ENCODE measurements around the gene PALS1. TPM values are rescaled to one million over a fixed set of nuclear protein-coding genes. Genes with fewer than 3 reads are reported as not detected.

PALS1 gene
- total and polyA plus RNA-seq, 2 of the 8 experiments (the other 6 are each of a cell fraction or from before 2014, with no cell fraction given) = 6.7 to 25.1 TPM

GRCh38 chr14:67228325-67228984 lies 12.8 kb upstream of the PALS1 start:
- H2AK5ac ChIP-seq (ENCODE audit: low read depth, low read length) = no peak overlapping the region
- H2BK15ac ChIP-seq (ENCODE audit: low read length) = no peak overlapping the region
- H4K8ac ChIP-seq (ENCODE audit: extremely low read depth, insufficient read depth, low read length) = no peak overlapping the region
- FAIRE-seq = no peak
- H3K9ac ChIP-seq (replicated peaks in 1 of 4; ENCODE audit: extremely low read depth in 1 of 4, low read depth in 3 of 4, low read length in 3 of 4) = no peak overlapping the region
- no peak overlapping the region for H3K18ac ChIP-seq (ENCODE audit: extremely low read depth, low read length)
- H4K20me1 ChIP-seq (replicated peaks in 1 of 2; ENCODE audit: control insufficient read depth in 1 of 2, insufficient read depth in 2 of 2, low read length in 2 of 2) = no peaks in the 10 kb centered on the region
- H3K4me3 ChIP-seq (ENCODE audit: extremely low read depth in 1 of 4, insufficient read depth in 2 of 4, low read depth in 3 of 4, low read length in 4 of 4) = no peak overlapping the region
- H2BK5ac ChIP-seq (ENCODE audit: low read depth, low read length) = no peak overlapping the region
- H4K91ac ChIP-seq (replicated peaks; ENCODE audit: insufficient read length, low read length) = no peak overlapping the region
- no peaks in the 10 kb centered on the region for H3K36me3 ChIP-seq (ENCODE audit: control insufficient read depth in 2 of 4, insufficient read depth in 4 of 4, low read length in 3 of 4)
- DNase-seq (ENCODE audit: low read depth in 1 of 2, low spot score in 2 of 2) = no peak
- H3K4me2 ChIP-seq (ENCODE audit: insufficient read depth in 1 of 2, low read depth in 2 of 2, low read length in 2 of 2) = no peak overlapping the region
- H4K5ac ChIP-seq (ENCODE audit: insufficient read length, low read depth, low read length) = no peak overlapping the region
- no peak overlapping the region for H2AFZ ChIP-seq (ENCODE audit: low read length)
- H3K79me2 ChIP-seq (ENCODE audit: control insufficient read depth in 1 of 2, insufficient read depth in 2 of 2, low read length in 2 of 2) = no peaks in the 10 kb centered on the region
- no peaks in the 10 kb centered on the region for H3K9me3 ChIP-seq (ENCODE audit: insufficient read depth in 2 of 2, low read depth in 1 of 2, low read length in 1 of 2)
- H3K79me1 ChIP-seq (ENCODE audit: low read depth, low read length) = no peaks in the 10 kb centered on the region
- no peak overlapping the region for H3K14ac ChIP-seq (ENCODE audit: insufficient read length)
- no peak overlapping the region for H2BK120ac ChIP-seq (replicated peaks; ENCODE audit: low read depth, low read length)
- no peaks in the 10 kb centered on the region for H3K4me1 ChIP-seq (replicated peaks in 1 of 4; ENCODE audit: control insufficient read depth in 3 of 4, insufficient read depth in 4 of 4, low read length in 3 of 4)
- WGBS, 2 experiments (ENCODE audit: extremely low coverage in 1 of 2, insufficient coverage in 1 of 2, insufficient read length in 1 of 2, insufficient replicate concordance in 2 of 2, low coverage in 1 of 2, low lambda C conversion rate in 2 of 2, missing lambda C conversion rate in 1 of 2) = 87% methylated on average over 3 of the region's 3 CpGs; no CpG with 5 or more reads in 1 of the 2 experiments
- no peak for TF ChIP-seq EP300 (IDR thresholded peaks at IDR 0.05; ENCODE audit: borderline replicate concordance in 1 of 2, low read depth in 2 of 2, low read length in 2 of 2)
- no peak for TF ChIP-seq BRCA1 (IDR thresholded peaks at IDR 0.05; ENCODE audit: low read depth, low read length)
- no peak for TF ChIP-seq GABPA (IDR thresholded peaks at IDR 0.05; ENCODE audit: borderline replicate concordance, insufficient read depth, low read length)
- no peak for TF ChIP-seq MAX (IDR thresholded peaks at IDR 0.05)
- no peak for TF ChIP-seq HDAC2 (IDR thresholded peaks at IDR 0.05; ENCODE audit: borderline replicate concordance in 1 of 2, low read depth in 2 of 2, low read length in 2 of 2)
- TF ChIP-seq E2F6 (IDR thresholded peaks at IDR 0.05) = no peak
- no peak for TF ChIP-seq TEAD4 (IDR thresholded peaks at IDR 0.05; ENCODE audit: low read depth, low read length)
- no peak for TF ChIP-seq GTF2F1 (IDR thresholded peaks at IDR 0.05; ENCODE audit: borderline replicate concordance, low read depth, low read length)
- no peak for TF ChIP-seq KDM5A (IDR thresholded peaks at IDR 0.05; ENCODE audit: low read length)
- no peak for TF ChIP-seq CHD2 (IDR thresholded peaks at IDR 0.05; ENCODE audit: low read length)
- CTCF ChIA-PET (ENCODE audit: partially characterized antibody) = interaction anchor here (0.6 to 1.4 kb wide), 3 partner anchors 9 to 108 kb away, joined by 3 to 4 read pairs (median 3); no protein-coding TSS in a partner anchor
- no peaks in the 10 kb centered on the region for H3K23me2 ChIP-seq (ENCODE audit: low read depth, low read length)
- H3K23ac ChIP-seq (ENCODE audit: insufficient read length) = no peak overlapping the region
- POLR2A ChIA-PET (ENCODE audit: partially characterized antibody) = no interaction called here
- H3K4ac ChIP-seq (replicated peaks; ENCODE audit: insufficient read length, low read depth, low read length) = no peak overlapping the region
- no peak overlapping the region for H2BK20ac ChIP-seq (ENCODE audit: low read length)
- no peak overlapping the region for H3K56ac ChIP-seq (replicated peaks; ENCODE audit: insufficient read length, low read depth, low read length)
- H3K27ac ChIP-seq (ENCODE audit: low read depth, low read length) = no peak overlapping the region
- H2BK12ac ChIP-seq (ENCODE audit: low read depth, low read length) = no peak overlapping the region
- H3K27me3 ChIP-seq (replicated peaks in 1 of 4; ENCODE audit: control insufficient read depth in 3 of 4, extremely low read depth in 1 of 4, insufficient read depth in 3 of 4, low read length in 3 of 4) = no peaks in the 10 kb centered on the region
